CD4-positive, alpha-beta T cell (primary cell): ENCODE measurements around the gene PAX3. TPM values are rescaled to one million over a fixed set of nuclear protein-coding genes. Genes with fewer than 3 reads are reported as not detected.

Source experiments
- ATAC-seq: fragments of 200-7000 bp; cut with Tn5 transposase; one replicate; pipeline ENCODE4 v1.10.0; 2022; ENCODE audit warnings: mild to moderate bottlenecking; ENCODE audit not compliant: poor library complexity
- CTCF ChIA-PET: fragments of 350-600 bp; sonication (Branson Sonifier 250); formaldehyde crosslinking; loops from one replicate; lab custom pipeline; 2021; ENCODE audit warnings: antibody characterized with exemption, inconsistent platforms; lab: Charles Lee
- POLR2A ChIA-PET: fragments of 350-600 bp; sonication (Branson Sonifier 250); formaldehyde crosslinking; loops from one replicate; lab custom pipeline; 2021; ENCODE audit warnings: antibody characterized with exemption, inconsistent platforms; lab: Charles Lee
- DNase-seq, 14 experiments: peaks; one replicate each; pipeline ENCODE4 v3.0.0-alpha.2; 2013 to 2020; ENCODE audit warnings: mixed read lengths in 2 of 14
- H3K27ac ChIP-seq, 2 donors: one replicate each; pipeline versions ENCODE4 v1.5.1 to v1.7.0; 2013; ENCODE audit warnings: low read length in 2 of 2, low read depth in 1 of 2, mild to moderate bottlenecking in 1 of 2
- H3K27me3 ChIP-seq, 2 experiments: 1 replicate in 1 of 2; 2 replicates in 1 of 2; pipeline versions ENCODE4 v1.6.1 to v1.7.0; 2013; ENCODE audit warnings: low read length in 2 of 2, control low read depth in 1 of 2, mild to moderate bottlenecking in 1 of 2, moderate library complexity in 1 of 2; ENCODE audit not compliant: insufficient read depth in 2 of 2, control insufficient read depth in 1 of 2
- H3K36me3 ChIP-seq: one replicate; pipeline ENCODE4 v1.6.1; 2013; ENCODE audit warnings: low read length, control low read depth; ENCODE audit not compliant: insufficient read depth
- H3K4me1 ChIP-seq: one replicate; pipeline ENCODE4 v1.6.1; 2013; ENCODE audit warnings: low read length, control low read depth; ENCODE audit not compliant: insufficient read depth
- H3K4me3 ChIP-seq: one replicate; pipeline ENCODE4 v1.5.1; 2013; ENCODE audit warnings: mild to moderate bottlenecking, low read length, moderate library complexity
- H3K9me3 ChIP-seq, 2 experiments: 1 replicate in 1 of 2; 2 replicates in 1 of 2; pipeline versions ENCODE4 v1.6.1 to v1.7.0; 2013; ENCODE audit warnings: low read length in 2 of 2, mild to moderate bottlenecking in 2 of 2, control low read depth in 1 of 2, moderate library complexity in 1 of 2; ENCODE audit not compliant: control insufficient read depth in 1 of 2, insufficient read depth in 1 of 2
- H3K27ac Mint-ChIP-seq: one replicate; pipeline ENCODE4 v1.8.0; 2020; ENCODE audit warnings: mixed read lengths
- H3K27me3 Mint-ChIP-seq: one replicate; pipeline ENCODE4 v1.8.0; 2021; ENCODE audit warnings: mixed read lengths
- H3K36me3 Mint-ChIP-seq: one replicate; pipeline ENCODE4 v1.8.0; 2021; ENCODE audit warnings: low read depth, mixed read lengths
- H3K4me1 Mint-ChIP-seq: one replicate; pipeline ENCODE4 v1.8.0; 2021; ENCODE audit warnings: low read depth, mixed read lengths
- H3K4me3 Mint-ChIP-seq: one replicate; pipeline ENCODE4 v1.8.0; 2020; ENCODE audit warnings: mild to moderate bottlenecking, mixed read lengths
- H3K9me3 Mint-ChIP-seq: one replicate; pipeline ENCODE4 v1.8.0; 2020; ENCODE audit warnings: mixed read lengths
- intact Hi-C, 2 experiments: fragments of 100-400 bp; cut with DNase I in 1 of 2; cut with micrococcal nuclease in 1 of 2; formaldehyde crosslinking; loops; one replicate each; pipeline versions ENCODE4 v1.15.1 to v1.9.0; 2023 to 2025; cut with DNase I, micrococcal nuclease
- total RNA-seq, 174 experiments: library from RNA in 2 of 174; stranded (reverse) in 2 of 174; gene quantifications; one replicate each; pipeline ENCODE4 v1.2.3 and lab custom pipeline; 2021 to 2026
- TF ChIP-seq, protein P1 (sequence below): fragments of 200-600 bp; IDR thresholded peaks from one replicate; pipeline ENCODE4 v1.8.0; 2022; ENCODE audit warnings: antibody characterized with exemption, mild to moderate bottlenecking

Gene PAX3
- total RNA-seq, 2 experiments from 2014 or later = not detected

DNA sequence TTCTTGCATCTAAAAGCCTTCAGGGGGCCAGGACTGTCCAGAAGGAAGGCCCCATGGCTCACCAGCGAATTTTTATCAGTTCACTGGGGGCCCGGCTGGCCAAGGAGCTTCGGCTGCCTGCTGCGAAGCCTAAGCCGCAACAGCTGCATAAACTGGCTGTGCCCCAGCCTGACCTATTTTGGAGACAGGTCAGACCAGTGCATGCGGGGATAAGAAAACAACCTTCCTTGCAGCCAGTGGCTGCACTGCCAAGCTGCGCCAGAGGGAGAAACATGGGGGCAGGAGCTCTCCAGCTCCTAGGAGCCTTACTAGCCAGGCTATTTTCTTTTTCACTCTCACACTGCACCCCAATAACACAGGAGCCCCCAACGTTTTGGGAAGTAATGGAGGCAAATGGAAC is 15.2 kb downstream of the PAX3 start:
- peaks cover 76% of the 10 kb centered on the region for H3K27me3 Mint-ChIP-seq
- DNase-seq = no peak
- H3K36me3 ChIP-seq = no peaks in the 10 kb centered on the region

DNA sequence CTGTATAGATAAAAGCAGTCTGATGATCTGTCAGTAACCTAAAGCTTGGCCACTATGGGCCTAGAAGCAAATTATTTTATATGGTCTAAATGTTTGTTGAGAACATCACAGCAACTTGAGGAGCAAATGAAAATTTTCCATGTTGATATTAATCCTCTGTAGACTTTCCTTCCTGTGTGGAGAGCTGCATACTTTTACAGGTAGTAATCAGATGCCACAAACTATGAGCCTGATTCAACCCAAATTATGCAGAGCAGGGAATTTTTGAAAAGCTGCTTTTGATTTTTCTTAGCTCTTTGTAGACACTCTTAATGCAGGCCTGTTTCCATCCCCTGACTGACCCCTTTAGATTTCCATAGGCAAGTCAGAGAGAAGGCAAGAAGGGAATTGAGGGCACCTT is 17.3 kb downstream of the PAX3 start:
- Histone ChIP-seq H3K9me3 (peaks cover 0 to 7% of the 10 kb centered on the region in 2 experiments), H3K36me3 (no peaks in the 10 kb centered on the region), H3K4me3 (no peak overlapping the region), H3K27ac (no peak overlapping the region), H3K27me3 (peaks cover 3 to 32% of the 10 kb centered on the region in 2 experiments), H3K4me1 (no peaks in the 10 kb centered on the region)
- CTCF ChIA-PET = no interaction called here
- no peak for DNase-seq
- no peak overlapping the region for H3K4me3 Mint-ChIP-seq
- intact Hi-C loops = no loop called here
- H3K4me1 Mint-ChIP-seq = no peaks in the 10 kb centered on the region
- POLR2A ChIA-PET = no interaction called here
- no peaks in the 10 kb centered on the region for H3K9me3 Mint-ChIP-seq
- TF ChIP-seq, protein P1, sequence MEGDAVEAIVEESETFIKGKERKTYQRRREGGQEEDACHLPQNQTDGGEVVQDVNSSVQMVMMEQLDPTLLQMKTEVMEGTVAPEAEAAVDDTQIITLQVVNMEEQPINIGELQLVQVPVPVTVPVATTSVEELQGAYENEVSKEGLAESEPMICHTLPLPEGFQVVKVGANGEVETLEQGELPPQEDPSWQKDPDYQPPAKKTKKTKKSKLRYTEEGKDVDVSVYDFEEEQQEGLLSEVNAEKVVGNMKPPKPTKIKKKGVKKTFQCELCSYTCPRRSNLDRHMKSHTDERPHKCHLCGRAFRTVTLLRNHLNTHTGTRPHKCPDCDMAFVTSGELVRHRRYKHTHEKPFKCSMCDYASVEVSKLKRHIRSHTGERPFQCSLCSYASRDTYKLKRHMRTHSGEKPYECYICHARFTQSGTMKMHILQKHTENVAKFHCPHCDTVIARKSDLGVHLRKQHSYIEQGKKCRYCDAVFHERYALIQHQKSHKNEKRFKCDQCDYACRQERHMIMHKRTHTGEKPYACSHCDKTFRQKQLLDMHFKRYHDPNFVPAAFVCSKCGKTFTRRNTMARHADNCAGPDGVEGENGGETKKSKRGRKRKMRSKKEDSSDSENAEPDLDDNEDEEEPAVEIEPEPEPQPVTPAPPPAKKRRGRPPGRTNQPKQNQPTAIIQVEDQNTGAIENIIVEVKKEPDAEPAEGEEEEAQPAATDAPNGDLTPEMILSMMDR = no peak
- H3K36me3 Mint-ChIP-seq = no peaks in the 10 kb centered on the region
- no peak for ATAC-seq
- H3K27me3 Mint-ChIP-seq = peaks cover 72% of the 10 kb centered on the region
- H3K27ac Mint-ChIP-seq = no peak overlapping the region

More for the DNA sequence above, 15.2 kb downstream of the PAX3 start:
- Mint-ChIP-seq H3K36me3 (no peaks in the 10 kb centered on the region), H3K27ac (no peak overlapping the region), H3K9me3 (no peaks in the 10 kb centered on the region), H3K4me1 (no peaks in the 10 kb centered on the region), H3K4me3 (no peak overlapping the region)
- H3K27me3 ChIP-seq = peaks cover 6 to 42% of the 10 kb centered on the region in 2 experiments
- no peak overlapping the region for H3K4me3 ChIP-seq
- no peaks in the 10 kb centered on the region for H3K4me1 ChIP-seq
- POLR2A ChIA-PET = no interaction called here
- CTCF ChIA-PET = no interaction called here
- H3K27ac ChIP-seq = no peak overlapping the region
- no peak for ATAC-seq
- H3K9me3 ChIP-seq = peaks cover 0 to 3% of the 10 kb centered on the region in 2 experiments
- intact Hi-C loops = no loop called here
- TF ChIP-seq, protein P1 = no peak

DNA sequence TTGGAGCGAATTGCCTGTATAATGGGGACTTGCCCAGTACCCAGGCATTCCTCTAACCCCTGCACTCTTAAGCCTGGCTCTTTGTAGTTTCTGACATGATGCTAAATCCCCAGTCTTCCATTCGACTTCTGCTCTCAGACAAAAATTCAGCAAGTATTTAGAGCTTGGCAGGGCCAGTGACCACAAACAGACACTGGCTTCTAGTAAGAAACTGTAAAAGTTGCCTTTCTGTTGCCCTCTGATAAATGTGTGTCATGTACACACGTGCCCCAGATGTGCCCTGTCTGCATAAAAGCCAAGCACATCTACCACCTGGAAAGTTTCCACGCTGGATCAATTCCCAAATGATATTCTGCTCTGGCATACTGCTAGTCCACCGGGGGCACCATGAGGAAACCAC is 18.0 kb downstream of the PAX3 start:
- no peaks in the 10 kb centered on the region for H3K9me3 Mint-ChIP-seq
- ATAC-seq (no peak), DNase-seq (no peak)
- Histone ChIP-seq H3K4me1 (no peaks in the 10 kb centered on the region), H3K4me3 (no peak overlapping the region), H3K27me3 (peaks cover 7 to 32% of the 10 kb centered on the region in 2 experiments), H3K9me3 (peaks cover 0 to 4% of the 10 kb centered on the region in 2 experiments), H3K36me3 (no peaks in the 10 kb centered on the region), H3K27ac (no peak overlapping the region)
- intact Hi-C loops = no loop called here
- no peak overlapping the region for H3K27ac Mint-ChIP-seq
- H3K4me1 Mint-ChIP-seq = no peaks in the 10 kb centered on the region
- ChIA-PET CTCF (no interaction called here), POLR2A (no interaction called here)
- H3K36me3 Mint-ChIP-seq = no peaks in the 10 kb centered on the region
- TF ChIP-seq, protein P1 = no peak
- no peak overlapping the region for H3K4me3 Mint-ChIP-seq
- H3K27me3 Mint-ChIP-seq = peaks cover 69% of the 10 kb centered on the region
